MCF 10A (cell line): ENCODE results near the gene REPS2. TPM values are rescaled to one million over a fixed set of nuclear protein-coding genes. Genes with fewer than 3 reads are reported as not detected.

Experiments used
- BruUV-seq: library from RNA; stranded (reverse); fragments of 400-500 nt; replicated peaks from 2 replicates; lab custom pipeline; 2021; lab: Mats Ljungman, UMichigan
- CTCF ChIA-PET: fragments of 300-600 bp; sonication (Branson Sonifier 250); formaldehyde crosslinking; extraction: SDS; loops from one replicate; lab custom pipeline; 2021; ENCODE audit warnings: antibody characterized with exemption, inconsistent platforms; lab: Yijun Ruan, JAX
- POLR2A ChIA-PET: fragments of 300-600, 350-650 bp; sonication (Branson Sonifier 250); formaldehyde crosslinking; extraction: SDS; loops from one replicate; lab custom pipeline; 2020; ENCODE audit warnings: antibody characterized with exemption, inconsistent platforms; lab: Yijun Ruan, JAX
- DNase-seq: peaks from one replicate; pipeline ENCODE4 v3.0.0-alpha.2; 2018; ENCODE audit not compliant: unreplicated experiment
- H3K27ac Mint-ChIP-seq: one replicate; pipeline ENCODE4 v1.8.0; 2022; ENCODE audit warnings: mild to moderate bottlenecking, low read depth, mixed read lengths; ENCODE audit not compliant: unreplicated experiment
- H3K27me3 Mint-ChIP-seq: one replicate; pipeline ENCODE4 v1.8.0; 2022; ENCODE audit warnings: mixed read lengths; ENCODE audit not compliant: insufficient read depth, unreplicated experiment
- H3K36me3 Mint-ChIP-seq: one replicate; pipeline ENCODE4 v1.8.0; 2022; ENCODE audit warnings: mild to moderate bottlenecking, moderate library complexity, mixed read lengths; ENCODE audit not compliant: insufficient read depth, unreplicated experiment
- H3K4me1 Mint-ChIP-seq: one replicate; pipeline ENCODE4 v1.8.0; 2022; ENCODE audit warnings: mixed read lengths; ENCODE audit not compliant: insufficient read depth, unreplicated experiment
- H3K4me3 Mint-ChIP-seq: one replicate; pipeline ENCODE4 v1.8.0; 2022; ENCODE audit warnings: mild to moderate bottlenecking, moderate library complexity, mixed read lengths; ENCODE audit not compliant: unreplicated experiment
- H3K9me3 Mint-ChIP-seq: one replicate; pipeline ENCODE4 v1.8.0; 2022; ENCODE audit warnings: mixed read lengths; ENCODE audit not compliant: unreplicated experiment
- intact Hi-C: fragments of 100-400 bp; cut with micrococcal nuclease; formaldehyde crosslinking; loops from 2 replicates; pipeline ENCODE4 v1.14.1; 2022
- total RNA-seq: library from RNA; stranded (reverse); gene quantifications from 2 replicates; pipeline ENCODE4 v1.2.3, GENCODE V29; 2022
- TF ChIP-seq, protein P1 (sequence below): fragments of 200-600 bp; IDR thresholded peaks from one replicate; pipeline ENCODE4 v1.8.0; 2022; ENCODE audit warnings: antibody characterized with exemption, mild to moderate bottlenecking; ENCODE audit not compliant: unreplicated experiment

Gene REPS2
- total RNA-seq, 1 experiment from 2014 or later: 8.1 TPM

- no peak overlapping the region for H3K4me3 Mint-ChIP-seq
- H3K4me1 Mint-ChIP-seq: no peaks in the 10 kb centered on the region
- ChIA-PET POLR2A (no interaction called here), CTCF (no interaction called here)
- intact Hi-C loops: no loop called here
- no TSS peak for BruUV-seq
- no peak overlapping the region for H3K27ac Mint-ChIP-seq
- H3K27me3 Mint-ChIP-seq: peaks cover 75% of the 10 kb centered on the region
- H3K36me3 Mint-ChIP-seq: no peaks in the 10 kb centered on the region
- no peaks in the 10 kb centered on the region for H3K9me3 Mint-ChIP-seq
- DNase-seq: no peak
- TF ChIP-seq, protein P1, sequence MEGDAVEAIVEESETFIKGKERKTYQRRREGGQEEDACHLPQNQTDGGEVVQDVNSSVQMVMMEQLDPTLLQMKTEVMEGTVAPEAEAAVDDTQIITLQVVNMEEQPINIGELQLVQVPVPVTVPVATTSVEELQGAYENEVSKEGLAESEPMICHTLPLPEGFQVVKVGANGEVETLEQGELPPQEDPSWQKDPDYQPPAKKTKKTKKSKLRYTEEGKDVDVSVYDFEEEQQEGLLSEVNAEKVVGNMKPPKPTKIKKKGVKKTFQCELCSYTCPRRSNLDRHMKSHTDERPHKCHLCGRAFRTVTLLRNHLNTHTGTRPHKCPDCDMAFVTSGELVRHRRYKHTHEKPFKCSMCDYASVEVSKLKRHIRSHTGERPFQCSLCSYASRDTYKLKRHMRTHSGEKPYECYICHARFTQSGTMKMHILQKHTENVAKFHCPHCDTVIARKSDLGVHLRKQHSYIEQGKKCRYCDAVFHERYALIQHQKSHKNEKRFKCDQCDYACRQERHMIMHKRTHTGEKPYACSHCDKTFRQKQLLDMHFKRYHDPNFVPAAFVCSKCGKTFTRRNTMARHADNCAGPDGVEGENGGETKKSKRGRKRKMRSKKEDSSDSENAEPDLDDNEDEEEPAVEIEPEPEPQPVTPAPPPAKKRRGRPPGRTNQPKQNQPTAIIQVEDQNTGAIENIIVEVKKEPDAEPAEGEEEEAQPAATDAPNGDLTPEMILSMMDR: no peak
Measured at GRCh38 chrX:16983051-16983450, 36.6 kb downstream of the REPS2 start.

- Mint-ChIP-seq H3K27me3 (peaks cover 83% of the 10 kb centered on the region), H3K36me3 (no peaks in the 10 kb centered on the region), H3K27ac (no peak overlapping the region), H3K4me1 (no peaks in the 10 kb centered on the region), H3K4me3 (no peak overlapping the region), H3K9me3 (no peaks in the 10 kb centered on the region)
- ChIA-PET CTCF (interaction anchor here (0.8 to 2.3 kb wide), 3 partner anchors 9 to 153 kb away, joined by 3 to 10 read pairs (median 3); no protein-coding TSS in a partner anchor), POLR2A (no interaction called here)
- intact Hi-C loops: no loop called here
- TF ChIP-seq, protein P1: no peak
- BruUV-seq: no TSS peak
- no peak for DNase-seq
Measured at GRCh38 chrX:16985286-16985685, 38.8 kb downstream of the REPS2 start.

DNA sequence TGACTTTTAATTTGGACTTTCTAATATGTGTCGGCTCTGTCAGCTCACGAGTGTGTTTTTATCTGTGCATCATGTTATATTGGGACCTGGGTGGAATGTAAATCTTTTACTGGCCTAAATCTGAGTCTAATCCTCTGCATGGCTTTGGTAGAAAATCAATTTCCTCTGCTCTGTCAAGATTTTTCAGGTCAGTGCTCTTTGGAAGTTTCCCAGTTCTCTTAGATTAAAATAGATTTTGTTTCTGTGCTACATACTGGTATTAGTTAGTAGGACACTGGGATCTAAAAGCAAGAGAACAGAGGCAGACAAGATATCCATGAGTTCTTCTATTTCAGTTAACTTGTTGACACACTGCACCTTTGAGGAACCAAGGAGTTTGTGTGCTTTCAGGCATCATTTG is 39.7 kb downstream of the REPS2 start:
- POLR2A ChIA-PET: no interaction called here
- peaks cover 83% of the 10 kb centered on the region for H3K27me3 Mint-ChIP-seq
- CTCF ChIA-PET: interaction anchor here (2.3 kb wide), 1 partner anchor 61 kb away, joined by 10 read pairs; no protein-coding TSS in a partner anchor
- no peak overlapping the region for H3K27ac Mint-ChIP-seq
- no peak for DNase-seq
- H3K4me3 Mint-ChIP-seq: no peak overlapping the region
- H3K9me3 Mint-ChIP-seq: no peaks in the 10 kb centered on the region
- no peaks in the 10 kb centered on the region for H3K4me1 Mint-ChIP-seq
- intact Hi-C loops: no loop called here
- TF ChIP-seq, protein P1: no peak
- H3K36me3 Mint-ChIP-seq: no peaks in the 10 kb centered on the region
- no TSS peak for BruUV-seq

DNA sequence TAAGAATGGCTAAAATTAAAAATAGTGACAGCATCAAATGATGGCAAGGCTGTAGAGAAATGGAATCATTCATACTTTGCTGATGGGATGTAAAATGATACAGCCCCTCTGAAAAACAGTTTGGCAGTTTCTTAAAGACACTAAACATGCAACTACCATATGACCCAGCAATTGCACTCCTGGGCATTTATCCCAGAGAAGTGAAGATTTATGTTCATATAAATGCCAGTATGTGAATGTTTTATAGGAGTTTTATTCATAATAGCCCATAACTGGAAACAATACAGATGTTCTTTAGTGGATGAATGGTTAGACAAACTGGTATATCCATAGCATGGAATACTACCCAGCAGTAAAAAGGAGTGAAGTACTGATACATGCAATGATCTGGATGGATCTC is 43.3 kb downstream of the REPS2 start:
- H3K27ac Mint-ChIP-seq: no peak overlapping the region
- TF ChIP-seq, protein P1: no peak

More for the DNA sequence above, 43.3 kb downstream of the REPS2 start:
- Mint-ChIP-seq H3K4me3 (no peak overlapping the region), H3K36me3 (no peaks in the 10 kb centered on the region), H3K27me3 (peaks cover 64% of the 10 kb centered on the region), H3K4me1 (no peaks in the 10 kb centered on the region), H3K9me3 (no peaks in the 10 kb centered on the region)
- no TSS peak for BruUV-seq
- ChIA-PET CTCF (no interaction called here), POLR2A (no interaction called here)
- no peak for DNase-seq
- intact Hi-C loops: no loop called here
